GM18858 (cell line): Measurements from ENCODE around the gene NUAK1.

Experiments used
- ATAC-seq: cut with Tn5 transposase; IDR thresholded peaks from one replicate; pipeline ENCODE4 v1.9.1; 2021; ENCODE audit not compliant: unreplicated experiment

The NUAK1 gene

GRCh38 chr12:106085213-106085612 is 53.5 kb downstream of the NUAK1 start:
- no peak for ATAC-seq

GRCh38 chr12:106084759-106085158 is 54.0 kb downstream of the NUAK1 start:
- no peak for ATAC-seq

- no peak for ATAC-seq
Observed at GRCh38 chr12:106084014-106084671, 54.6 kb downstream of the NUAK1 start.

- no peak for ATAC-seq
Observed at GRCh38 chr12:106082216-106083175, 56.3 kb downstream of the NUAK1 start.

- no peak for ATAC-seq
Observed at GRCh38 chr12:106081606-106082005, 57.1 kb downstream of the NUAK1 start.

DNA sequence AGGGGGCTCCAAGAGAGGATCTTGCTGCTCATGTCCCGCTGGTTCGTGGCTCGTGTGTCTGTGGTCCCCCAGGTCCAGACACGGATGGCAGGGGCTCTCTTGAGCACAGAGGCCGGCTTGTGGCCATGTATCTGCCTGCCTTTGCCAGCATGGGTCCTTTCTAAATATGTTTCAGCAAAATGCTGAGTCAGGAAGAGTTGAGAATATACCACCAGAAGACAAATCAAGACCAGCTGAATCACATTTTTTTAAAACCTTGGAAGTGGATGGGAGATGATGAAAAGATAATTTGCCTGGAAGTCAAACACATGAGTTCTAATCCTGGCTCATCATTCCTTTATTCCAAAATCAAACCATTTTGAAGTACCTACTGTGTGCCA is 58.0 kb downstream of the NUAK1 start:
- ATAC-seq: no peak

DNA sequence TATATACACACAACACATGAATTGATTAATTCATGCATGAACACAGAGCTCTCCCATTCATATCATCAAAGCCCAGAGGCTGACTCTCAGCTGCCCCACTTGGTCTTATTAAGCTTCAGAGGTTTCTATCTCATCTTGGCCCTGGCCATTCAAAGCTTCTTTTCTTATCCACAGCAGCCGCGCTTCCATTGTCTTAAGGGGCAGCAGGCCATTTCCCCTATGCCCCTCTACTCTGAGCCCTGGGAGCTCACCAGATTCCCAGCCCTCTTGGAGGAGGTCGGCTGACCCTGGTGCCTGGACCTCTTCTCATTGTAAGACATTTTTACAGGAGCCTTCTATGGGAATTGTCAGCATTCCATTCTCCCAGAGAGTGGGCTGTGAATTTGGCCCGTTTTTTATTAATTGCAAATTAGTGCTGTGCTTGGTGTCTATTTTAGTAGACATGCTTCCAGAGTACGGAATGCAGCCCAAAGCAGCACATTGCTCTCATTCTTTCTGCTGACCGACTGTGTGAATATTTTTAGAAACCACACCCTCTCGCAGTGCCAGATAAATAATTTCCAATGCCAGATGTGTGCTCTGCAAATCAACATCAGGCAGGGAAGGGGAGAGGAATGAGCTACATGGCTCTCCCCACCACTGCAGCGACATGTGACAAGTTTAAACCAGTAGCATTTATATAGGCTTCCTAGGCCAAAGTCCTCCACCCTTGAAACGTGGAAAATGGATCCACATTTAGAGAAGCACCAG is 58.5 kb downstream of the NUAK1 start:
- no peak for ATAC-seq

GRCh38 chr12:106079148-106079738 is 59.5 kb downstream of the NUAK1 start:
- ATAC-seq: no peak

DNA sequence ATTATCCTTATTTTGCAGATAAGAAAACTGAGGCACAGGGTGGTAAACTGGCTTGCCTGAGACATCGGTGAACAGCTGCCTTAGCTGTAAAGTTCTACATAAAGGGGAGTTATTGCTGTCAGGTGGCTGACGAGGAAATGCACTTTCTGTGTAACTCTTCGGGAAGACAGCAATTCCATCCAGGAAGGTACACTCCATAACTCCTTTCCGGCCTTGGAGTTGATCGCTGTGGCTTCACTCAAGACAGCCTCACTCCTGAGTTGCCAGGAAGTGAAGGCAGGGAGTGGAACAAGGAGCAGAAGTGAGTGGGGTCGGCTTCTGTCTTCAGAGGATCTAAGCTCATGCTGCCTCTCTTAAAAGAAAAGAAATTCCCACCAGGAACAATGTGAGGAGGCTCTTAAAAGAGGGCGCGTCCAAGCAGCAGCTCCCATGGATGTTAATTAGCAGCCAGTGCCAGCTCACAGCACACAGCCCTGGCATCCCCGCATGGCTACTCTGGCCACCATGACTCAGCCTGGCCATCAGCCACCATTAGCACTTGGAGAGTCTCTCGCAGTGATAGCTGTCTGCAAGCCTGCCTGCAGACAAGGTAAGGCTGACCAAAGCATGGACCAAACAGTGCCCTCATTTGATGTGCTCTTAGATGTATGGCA is 60.3 kb downstream of the NUAK1 start:
- no peak for ATAC-seq

- ATAC-seq: no peak
Observed at GRCh38 chr12:106074706-106075392, 63.9 kb downstream of the NUAK1 start.

DNA sequence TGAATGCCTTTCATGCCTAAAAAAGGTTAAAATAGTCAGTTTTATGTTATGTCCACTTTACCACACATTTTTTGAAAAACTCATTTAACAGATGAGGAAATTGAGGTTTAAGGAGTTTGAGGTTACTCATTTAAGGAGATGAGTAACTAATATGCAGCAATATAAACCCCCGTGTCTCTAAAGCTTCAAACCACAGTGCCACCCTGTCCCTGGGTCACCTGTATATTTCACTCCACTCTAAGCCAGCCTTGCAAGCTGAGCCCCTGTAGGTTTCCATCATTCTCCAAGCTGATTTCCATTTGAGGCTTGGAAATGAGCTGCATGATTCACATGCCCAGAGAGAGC is 64.4 kb downstream of the NUAK1 start:
- no peak for ATAC-seq

DNA sequence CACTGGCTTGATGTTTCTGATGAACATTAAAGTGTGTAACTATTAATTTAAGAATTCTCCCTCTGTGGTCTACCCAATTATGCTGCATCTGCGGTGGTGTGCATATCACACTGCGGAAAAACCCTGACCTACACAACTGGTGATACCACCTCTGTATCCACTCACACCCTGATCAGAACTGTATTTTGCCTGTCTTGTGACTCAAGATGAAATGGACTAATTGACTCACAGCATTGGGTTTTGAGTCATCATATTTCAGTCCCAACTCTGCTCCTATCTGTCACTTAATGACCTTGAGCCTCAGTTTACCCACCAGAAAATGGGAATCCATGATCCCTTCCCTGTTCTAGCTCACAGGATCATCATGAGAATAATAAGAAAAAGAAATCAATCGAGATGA is 65.6 kb downstream of the NUAK1 start:
- ATAC-seq: no peak

DNA sequence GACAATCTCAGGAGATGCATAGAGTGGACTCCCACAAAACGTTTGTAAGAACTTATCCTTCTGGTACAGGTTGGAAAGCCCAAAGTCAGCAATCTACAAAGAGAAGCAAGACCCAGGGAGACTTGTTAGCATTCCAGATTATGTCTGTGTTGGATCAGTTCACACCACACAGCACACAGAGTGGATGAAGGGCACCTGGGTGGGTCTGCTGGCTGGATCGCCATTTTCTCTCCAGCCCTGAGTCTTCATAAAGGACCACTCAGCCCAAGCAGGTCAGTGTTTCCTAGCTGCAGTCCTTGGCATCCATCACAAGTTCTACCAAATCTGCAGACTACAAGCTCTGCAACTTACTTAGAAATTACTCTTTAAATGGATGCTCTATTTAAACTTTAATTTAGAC is 66.0 kb downstream of the NUAK1 start:
- ATAC-seq: no peak

DNA sequence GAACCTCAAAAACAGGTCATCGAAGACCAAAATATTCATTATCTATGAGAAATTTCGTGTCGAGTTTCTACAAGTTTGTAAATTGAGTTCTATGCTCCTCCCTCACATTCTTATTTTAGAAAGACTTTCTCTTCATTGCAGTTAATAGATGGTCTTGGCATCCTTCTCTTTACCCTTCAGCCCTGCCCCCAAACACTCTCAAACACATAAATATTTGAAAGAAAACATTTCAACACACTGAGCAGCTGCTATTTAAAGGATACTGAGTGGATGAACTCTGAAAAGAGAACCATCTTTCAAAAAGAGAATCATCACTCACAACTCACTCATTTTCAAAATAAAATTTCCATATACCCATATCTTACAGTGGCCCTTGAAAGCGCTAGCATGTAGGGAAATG is 67.1 kb downstream of the NUAK1 start:
- ATAC-seq: no peak

DNA sequence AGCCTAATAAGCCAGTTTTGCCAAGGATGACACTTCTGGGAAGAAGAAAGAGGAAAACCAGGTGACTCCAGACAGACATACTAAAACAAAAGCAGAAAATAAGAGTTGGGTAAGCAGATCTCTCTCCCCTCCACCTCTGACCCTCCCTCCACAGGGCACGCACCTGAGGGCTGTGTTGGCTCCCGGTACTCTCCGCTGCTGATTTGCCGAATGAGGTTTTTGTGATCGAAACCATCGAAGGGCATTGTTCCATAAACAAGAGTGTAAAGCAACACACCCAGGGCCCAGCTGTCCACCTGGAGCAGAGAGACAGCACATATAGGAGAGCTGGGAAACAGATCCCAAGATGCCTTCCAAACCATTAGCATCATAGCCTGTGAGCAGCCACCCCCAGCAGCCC is 68.1 kb downstream of the NUAK1 start:
- no peak for ATAC-seq

DNA sequence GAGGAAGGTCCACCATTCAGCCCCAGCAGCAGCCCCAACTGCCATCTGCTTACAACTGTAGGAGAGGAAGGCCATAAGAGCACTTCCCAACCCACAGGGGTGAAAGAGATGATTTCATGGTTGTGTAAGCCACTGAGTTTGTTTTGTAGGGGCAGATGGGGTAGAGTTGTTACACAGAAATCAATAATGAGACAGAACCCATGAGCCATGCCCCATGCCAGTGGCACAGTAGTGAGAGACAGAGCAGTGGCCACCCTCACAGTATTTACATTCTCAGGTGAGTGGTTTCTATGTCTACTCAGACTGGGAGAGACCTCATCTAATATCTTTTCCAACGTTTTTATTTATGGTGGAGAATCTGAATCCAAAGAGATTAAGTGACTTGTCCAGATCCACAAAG is 68.6 kb downstream of the NUAK1 start:
- no peak for ATAC-seq

- no peak for ATAC-seq
Observed at GRCh38 chr12:106068296-106068695, 70.5 kb downstream of the NUAK1 start.

DNA sequence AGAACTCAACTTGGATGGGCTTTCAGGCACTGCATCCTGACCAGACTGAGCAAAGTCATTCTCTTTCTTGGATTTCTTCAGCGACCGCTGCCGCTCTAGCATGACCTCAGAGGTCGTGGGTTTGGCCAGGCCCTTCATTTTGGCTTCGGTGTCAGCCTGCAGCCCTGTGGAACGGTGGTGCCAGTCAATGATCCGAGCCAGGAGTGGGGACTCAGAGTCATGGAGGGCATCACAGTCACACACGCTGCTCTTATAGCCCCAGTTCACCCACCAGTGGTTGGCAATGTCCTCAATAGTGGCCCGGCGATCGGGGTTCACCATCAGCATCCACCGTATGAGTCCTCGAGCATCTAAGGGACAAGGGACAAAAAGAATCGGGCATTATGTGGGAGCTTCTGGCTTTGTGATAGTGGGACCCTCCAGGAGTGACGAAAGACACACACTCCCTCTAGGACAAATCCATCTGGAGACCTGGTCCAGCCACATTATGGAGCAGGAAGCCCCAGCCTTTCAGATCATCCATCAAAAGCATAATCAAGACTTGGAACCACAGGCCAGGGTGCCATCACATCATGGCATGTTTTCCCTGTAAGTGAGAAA is 71.0 kb downstream of the NUAK1 start:
- no peak for ATAC-seq

DNA sequence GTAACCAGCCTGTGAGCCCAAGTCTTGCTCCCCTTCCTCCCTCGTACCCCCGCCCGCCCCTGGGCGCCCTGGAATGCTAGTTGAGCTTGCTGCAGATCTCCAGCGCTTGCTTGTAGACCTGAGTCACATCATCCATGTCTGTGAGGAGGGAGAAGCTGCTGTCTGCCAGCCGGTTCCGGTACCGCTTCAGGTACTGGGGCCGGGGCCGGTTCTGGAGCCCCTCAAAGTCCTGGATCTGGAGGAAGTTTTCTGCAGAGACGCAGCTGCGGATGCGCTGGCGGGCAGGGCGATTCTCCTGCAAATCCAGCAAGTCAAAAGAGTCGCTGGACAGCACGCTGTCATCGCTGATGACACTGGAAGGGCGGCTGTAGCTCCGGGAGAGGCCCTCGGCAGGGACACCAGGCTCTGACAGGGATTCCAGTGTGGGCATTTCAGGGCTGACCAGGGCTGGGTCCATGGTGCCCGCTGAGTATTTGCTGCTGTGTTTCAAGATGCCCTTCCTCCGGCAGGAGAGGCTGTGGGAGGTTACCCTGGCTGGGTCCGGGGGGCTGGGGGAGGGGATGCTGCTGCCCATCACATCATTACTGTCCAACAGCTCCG is 71.9 kb downstream of the NUAK1 start:
- ATAC-seq: no peak
